Chondrocyte (in vitro differentiated cells): ENCODE measurements around the gene PPM1E. TPM values are rescaled to one million over a fixed set of nuclear protein-coding genes. Genes with fewer than 3 reads are reported as not detected.
"Not testable (repeated sequence)": the region's sequence is repeated elsewhere in the genome, so short reads cannot be mapped to it uniquely, and the experiment has no call there.

Experiments used
- DNase-seq: peaks from one replicate; pipeline ENCODE4 v3.0.0; 2021; ENCODE audit warnings: mixed read lengths, low spot score
- H3K27ac Mint-ChIP-seq: one replicate; pipeline ENCODE4 v1.8.0; 2021; ENCODE audit warnings: mild to moderate bottlenecking, moderate library complexity, mixed read lengths; ENCODE audit not compliant: unreplicated experiment
- H3K27me3 Mint-ChIP-seq: 2 replicates; pipeline ENCODE4 v1.8.0; 2021; ENCODE audit warnings: low read depth, mixed read lengths
- H3K36me3 Mint-ChIP-seq: 2 replicates; pipeline ENCODE4 v1.8.0; 2021; ENCODE audit warnings: low read depth, mixed read lengths
- H3K4me1 Mint-ChIP-seq: 2 replicates; pipeline ENCODE4 v1.8.0; 2021; ENCODE audit warnings: low read depth, mild to moderate bottlenecking, mixed read lengths
- H3K4me3 Mint-ChIP-seq: one replicate; pipeline ENCODE4 v1.8.0; 2021; ENCODE audit warnings: mild to moderate bottlenecking, moderate library complexity, mixed read lengths; ENCODE audit not compliant: unreplicated experiment
- H3K9me3 Mint-ChIP-seq: 2 replicates; pipeline ENCODE4 v1.8.0; 2021; ENCODE audit warnings: low read depth, mixed read lengths
- CTCF ChIP-seq: fragments of 200-600 bp; sonication (generic); IDR thresholded peaks from 2 replicates; pipeline ENCODE4 v1.5.0; 2021; ENCODE audit warnings: antibody characterized with exemption, mild to moderate bottlenecking, moderate library complexity
- total RNA-seq: library from RNA; stranded (reverse); gene quantifications from 3 replicates; pipeline ENCODE4 v1.2.1, GENCODE V29; 2021

Gene PPM1E
- total RNA-seq, 1 donor from 2014 or later: 2.2 TPM

- Mint-ChIP-seq H3K4me3 (no peak overlapping the region), H3K4me1 (peaks cover 13% of the 10 kb centered on the region), H3K27ac (no peak overlapping the region), H3K9me3 (no peaks in the 10 kb centered on the region), H3K27me3 (no peaks in the 10 kb centered on the region), H3K36me3 (no peaks in the 10 kb centered on the region)
- no peak for DNase-seq
- no peak for TF ChIP-seq CTCF
Observed at GRCh38 chr17:58758890-58759289, 3.2 kb downstream of the PPM1E start.

GRCh38 chr17:58759522-58759921 is 3.9 kb downstream of the PPM1E start:
- H3K4me1 Mint-ChIP-seq: peaks cover 13% of the 10 kb centered on the region
- H3K27me3 Mint-ChIP-seq: no peaks in the 10 kb centered on the region
- no peak for TF ChIP-seq CTCF
- H3K27ac Mint-ChIP-seq: no peak overlapping the region
- no peak overlapping the region for H3K4me3 Mint-ChIP-seq
- no peaks in the 10 kb centered on the region for H3K9me3 Mint-ChIP-seq
- no peaks in the 10 kb centered on the region for H3K36me3 Mint-ChIP-seq
- no peak for DNase-seq

GRCh38 chr17:58760248-58760647 is 4.6 kb downstream of the PPM1E start:
- no peaks in the 10 kb centered on the region for H3K27me3 Mint-ChIP-seq
- H3K4me1 Mint-ChIP-seq: peaks cover 11% of the 10 kb centered on the region
- H3K27ac Mint-ChIP-seq: no peak overlapping the region
- no peak overlapping the region for H3K4me3 Mint-ChIP-seq
- TF ChIP-seq CTCF: no peak
- DNase-seq: no peak
- no peaks in the 10 kb centered on the region for H3K9me3 Mint-ChIP-seq
- H3K36me3 Mint-ChIP-seq: no peaks in the 10 kb centered on the region

GRCh38 chr17:58763263-58763662 is 7.6 kb downstream of the PPM1E start:
- no peak for TF ChIP-seq CTCF
- no peaks in the 10 kb centered on the region for H3K4me1 Mint-ChIP-seq
- H3K9me3 Mint-ChIP-seq: no peaks in the 10 kb centered on the region
- no peak for DNase-seq
- no peak overlapping the region for H3K4me3 Mint-ChIP-seq
- H3K27ac Mint-ChIP-seq: no peak overlapping the region
- no peaks in the 10 kb centered on the region for H3K36me3 Mint-ChIP-seq
- no peaks in the 10 kb centered on the region for H3K27me3 Mint-ChIP-seq

- H3K27me3 Mint-ChIP-seq: no peaks in the 10 kb centered on the region
- no peak overlapping the region for H3K4me3 Mint-ChIP-seq
- H3K9me3 Mint-ChIP-seq: no peaks in the 10 kb centered on the region
- H3K27ac Mint-ChIP-seq: no peak overlapping the region
- no peak for DNase-seq
- TF ChIP-seq CTCF: no peak
- H3K4me1 Mint-ChIP-seq: no peaks in the 10 kb centered on the region
- no peaks in the 10 kb centered on the region for H3K36me3 Mint-ChIP-seq
Observed at GRCh38 chr17:58764373-58764772, 8.7 kb downstream of the PPM1E start.

- H3K4me3 Mint-ChIP-seq, H3K27ac Mint-ChIP-seq, H3K27me3 Mint-ChIP-seq, H3K4me1 Mint-ChIP-seq, H3K36me3 Mint-ChIP-seq, H3K9me3 Mint-ChIP-seq, DNase-seq: not testable (repeated sequence)
Observed at GRCh38 chr17:58778482-58778881, 22.8 kb downstream of the PPM1E start.
